ENCODE measurements around the gene OASL. TPM values are rescaled to one million over a fixed set of nuclear protein-coding genes. Genes with fewer than 3 reads are reported as not detected.

Gene OASL
- polyA plus RNA-seq (2011; rRNA removed) (0.61 and 0.81 TPM in 2 replicates), polyA plus RNA-seq (2017; fragmentation: RNase III; extraction: RNeasy Plus Mini Kit Qiagen cat#74134 plus additional on column Dnase treatment) (0.64 to 0.94 TPM (median 0.90 TPM) in 3 replicates), polyA minus RNA-seq (2011; rRNA and poly(A)+ RNA removed) (0.39 and 0.41 TPM in 2 replicates)
- polyA plus RNA-seq (2012; cell fraction: cytosol; rRNA removed) = 0.21 and 0.26 TPM in 2 replicates
- polyA plus RNA-seq (2012; cell fraction: nucleus; rRNA removed) = 0.25 and 0.31 TPM in 2 replicates

GRCh38 chr12:121038861-121039668 lies at the start of gene OASL:
Gene OASL (minus strand): TSS chr12:121039246. CDS start chr12:121038971, 275 bp downstream.
- DNase-seq (ENCODE audit: low read depth in 1 of 2, low spot score in 1 of 2) = peak in 1 of 2 experiments; percentile 55

More at GRCh38 chr12:121038861-121039668, at the start of gene OASL:
- ChIA-PET CTCF (interaction anchor here (1.0 to 1.2 kb wide), 2 partner anchors 12 to 67 kb away, joined by 3 read pairs; no protein-coding TSS in a partner anchor), POLR2A (no interaction called here)
- peak; percentile 85 to 90 for ATAC-seq
- H3K4me2 ChIP-seq = peak within 1 kb of the TSS; percentile 98
- H3K9me3 ChIP-seq = no peaks in the 10 kb centered on the region
- 11% methylated on average over 13 of the region's 13 CpGs for WGBS (ENCODE audit: missing lambda C conversion rate)
- H3K4me3 ChIP-seq = peak within 1 kb of the TSS; percentile 50
- peaks cover 15% of the 10 kb centered on the region for H3K4me1 ChIP-seq
- TF ChIP-seq RFX5 (IDR thresholded peaks at IDR 0.05) = no peak
- no peak for TF ChIP-seq RARB (CRISPR knock-in tag; IDR thresholded peaks at IDR 0.05)
- no peak for TF ChIP-seq HMGXB4 (CRISPR knock-in tag; IDR thresholded peaks at IDR 0.05; ENCODE audit: borderline replicate concordance)
- TF ChIP-seq FOSL2 (IDR thresholded peaks at IDR 0.05) = no peak
- no peak for TF ChIP-seq FOSL2 (CRISPR knock-in tag; IDR thresholded peaks at IDR 0.05)
- no peak for TF ChIP-seq JUN (IDR thresholded peaks at IDR 0.05)
- no peak for TF ChIP-seq HOXB5 (CRISPR knock-in tag; IDR thresholded peaks at IDR 0.05)
- TF ChIP-seq RNF2 (IDR thresholded peaks at IDR 0.05; ENCODE audit: borderline replicate concordance, low read depth) = no peak
- TF ChIP-seq ATOH8 (CRISPR knock-in tag; IDR thresholded peaks at IDR 0.05; ENCODE audit: low read depth) = no peak
- TF ChIP-seq BHLHE40 (IDR thresholded peaks at IDR 0.05; ENCODE audit: low read depth, low read length) = no peak
- TF ChIP-seq CTCF (IDR thresholded peaks at IDR 0.05) = no peak
- TF ChIP-seq SMC3 (IDR thresholded peaks at IDR 0.05) = no peak
- TF ChIP-seq POLR2AphosphoS2 (conservative IDR thresholded peaks at IDR 0.05; ENCODE audit: low read length) = no peak
- TF ChIP-seq MAX (IDR thresholded peaks at IDR 0.05) = no peak
- no peak for TF ChIP-seq PBX3 (IDR thresholded peaks at IDR 0.05)
- no peak for FAIRE-seq
- H3K27ac ChIP-seq = peak within 1 kb of the TSS; percentile 34 to 79
